Measurements from ENCODE around the gene ACTN4. TPM values are rescaled to one million over a fixed set of nuclear protein-coding genes. Genes with fewer than 3 reads are reported as not detected.
A peak's percentile ranks its signal among the peaks of the same experiment; 100 is the strongest.

ACTN4 gene
- total and polyA plus RNA-seq, 10 of the 15 experiments (the other 5 are each of a cell fraction or from before 2014, with no cell fraction given): 2.4 to 293 (median 72.5) TPM

GRCh38 chr19:38729653-38730469 is 82.4 kb downstream of the ACTN4 start (continued):
- TF ChIP-seq REST (IDR thresholded peaks at IDR 0.05; ENCODE audit: low read depth, low read length) (no peak), CTCF (IDR thresholded peaks at IDR 0.05 in 2 of 3, conservative IDR thresholded peaks at IDR 0.05 in 1 of 3; ENCODE audit: control insufficient read depth in 2 of 3, extremely low read depth in 1 of 3, insufficient read depth in 1 of 3, low read depth in 3 of 3, low read length in 3 of 3) (peak; percentile 71 to 97 (median 79)), MYC (IDR thresholded peaks at IDR 0.05; ENCODE audit: insufficient read depth, insufficient read length, insufficient replicate concordance, low read length, severe bottlenecking) (no peak), ZNF217 (IDR thresholded peaks at IDR 0.05) (no peak), RAD21 (IDR thresholded peaks at IDR 0.05; ENCODE audit: insufficient read depth, low read depth, low read length) (peak; percentile 67), SMC3 (IDR thresholded peaks at IDR 0.05; ENCODE audit: borderline replicate concordance, low read length) (peak; percentile 82), STAT3 (IDR thresholded peaks at IDR 0.05; ENCODE audit: low read depth, low read length) (no peak)

Data from GM12878 (cell line).